H1 (cell line): ENCODE data around the gene AIDA. TPM values are rescaled to one million over a fixed set of nuclear protein-coding genes. Genes with fewer than 3 reads are reported as not detected.
"Not testable (repeated sequence)": the region's sequence is repeated elsewhere in the genome, so short reads cannot be mapped to it uniquely, and the experiment has no call there.

Experiments
- CTCF ChIA-PET: fragments of 300-600 bp; sonication (Branson Sonifier 250); formaldehyde crosslinking; loops from one replicate; lab custom pipeline; 2021; ENCODE audit not compliant: partially characterized antibody; lab: Charles Lee
- POLR2A ChIA-PET: fragments of 300-600 bp; sonication (Branson Sonifier 250); formaldehyde crosslinking; loops from one replicate; lab custom pipeline; 2021; ENCODE audit warnings: inconsistent platforms; ENCODE audit not compliant: partially characterized antibody; lab: Charles Lee
- DNase-seq, 2 experiments: peaks; one replicate each; pipeline versions ENCODE4 v3.0.0 to v3.0.0-alpha.2; 2010 to 2022; ENCODE audit warnings: low spot score in 2 of 2, low read depth in 1 of 2, mixed read lengths in 1 of 2
- FAIRE-seq: peaks from 2 replicates; lab custom pipeline; 2011; peaks lifted over from hg19 to GRCh38; lab: Jason Lieb, UNC
- H2AFZ ChIP-seq: 2 replicates; pipeline ENCODE4 v1.8.1; 2012; ENCODE audit warnings: low read length, inconsistent platforms
- H2AK5ac ChIP-seq: 2 replicates; pipeline ENCODE4 v1.6.1; 2013; ENCODE audit warnings: low read depth, low read length
- H2BK120ac ChIP-seq: replicated peaks from 2 replicates; pipeline ENCODE3; 2013; ENCODE audit warnings: low read depth, low read length, inconsistent platforms
- H2BK12ac ChIP-seq: 2 replicates; pipeline ENCODE4 v1.6.1; 2013; ENCODE audit warnings: low read depth, low read length
- H2BK15ac ChIP-seq: 2 replicates; pipeline ENCODE4 v1.6.1; 2013; ENCODE audit warnings: low read length
- H2BK20ac ChIP-seq: 2 replicates; pipeline ENCODE4 v1.6.1; 2013; ENCODE audit warnings: low read length
- H2BK5ac ChIP-seq: 2 replicates; pipeline ENCODE4 v1.6.1; 2013; ENCODE audit warnings: low read depth, low read length
- H3K14ac ChIP-seq: 2 replicates; pipeline ENCODE4 v1.6.1; 2013; ENCODE audit warnings: inconsistent platforms; ENCODE audit not compliant: insufficient read length
- H3K18ac ChIP-seq: 2 replicates; pipeline ENCODE4 v1.6.1; 2013; ENCODE audit warnings: low read length; ENCODE audit errors: extremely low read depth
- H3K23ac ChIP-seq: 2 replicates; pipeline ENCODE4 v1.6.1; 2013; ENCODE audit warnings: inconsistent platforms; ENCODE audit not compliant: insufficient read length
- H3K23me2 ChIP-seq: 2 replicates; pipeline ENCODE4 v1.6.1; 2013; ENCODE audit warnings: low read depth, low read length
- H3K27ac ChIP-seq: 2 replicates; pipeline ENCODE4 v1.6.1; 2011; ENCODE audit warnings: low read depth, low read length, inconsistent platforms
- H3K27me3 ChIP-seq, 4 experiments: replicated peaks in 1 of 4; 1 replicate in 1 of 4; 2 replicates in 3 of 4; pipeline versions ENCODE4 v1.6.1 to v1.8.1; 2011 to 2013; ENCODE audit warnings: low read length in 3 of 4, mild to moderate bottlenecking in 3 of 4, inconsistent platforms in 2 of 4, mixed read lengths in 2 of 4, moderate library complexity in 1 of 4; ENCODE audit not compliant: control insufficient read depth in 3 of 4, insufficient read depth in 3 of 4; ENCODE audit errors: extremely low read depth in 1 of 4
- H3K36me3 ChIP-seq, 4 experiments: 2 replicates each; pipeline versions ENCODE4 v1.6.1 to v1.8.1; 2011 to 2013; ENCODE audit warnings: mild to moderate bottlenecking in 4 of 4, low read length in 3 of 4, moderate library complexity in 2 of 4, control low read depth in 1 of 4, inconsistent platforms in 1 of 4; ENCODE audit not compliant: insufficient read depth in 4 of 4, control insufficient read depth in 2 of 4
- H3K4ac ChIP-seq: replicated peaks from 2 replicates; pipeline ENCODE3; 2013; ENCODE audit warnings: low read length, low read depth, mixed read lengths, inconsistent platforms; ENCODE audit not compliant: insufficient read length
- H3K4me1 ChIP-seq, 4 experiments: replicated peaks in 1 of 4; 1 replicate in 1 of 4; 2 replicates in 3 of 4; pipeline versions ENCODE4 v1.6.1 to v1.8.1; 2011 to 2013; ENCODE audit warnings: low read length in 3 of 4, inconsistent platforms in 2 of 4, mixed read lengths in 1 of 4; ENCODE audit not compliant: insufficient read depth in 4 of 4, control insufficient read depth in 3 of 4
- H3K4me2 ChIP-seq, 2 experiments: 2 replicates each; pipeline versions ENCODE4 v1.6.1 to v1.8.1; 2011 to 2013; ENCODE audit warnings: low read depth in 2 of 2, low read length in 2 of 2, control low read depth in 1 of 2, inconsistent platforms in 1 of 2, mild to moderate bottlenecking in 1 of 2; ENCODE audit not compliant: insufficient read depth in 1 of 2
- H3K4me3 ChIP-seq, 4 experiments: fragments of 200-600, 300-600 bp in 1 of 4; sonication (generic), shearing (Covaris generic), sonication (Bioruptor Twin) in 1 of 4; 2 replicates each; pipeline versions ENCODE4 v1.5.1 to v1.8.1; 2011 to 2016; ENCODE audit warnings: low read length in 4 of 4, low read depth in 3 of 4, control low read depth in 2 of 4, inconsistent platforms in 2 of 4, mild to moderate bottlenecking in 2 of 4, mixed read lengths in 1 of 4, moderate library complexity in 1 of 4; ENCODE audit not compliant: insufficient read depth in 2 of 4; ENCODE audit errors: extremely low read depth in 1 of 4
- H3K56ac ChIP-seq: replicated peaks from 2 replicates; pipeline ENCODE3; 2013; ENCODE audit warnings: low read depth, mild to moderate bottlenecking, mixed read lengths, low read length, inconsistent platforms; ENCODE audit not compliant: insufficient read length
- H3K79me1 ChIP-seq: 2 replicates; pipeline ENCODE4 v1.6.1; 2013; ENCODE audit warnings: low read depth, low read length, control low read depth
- H3K79me2 ChIP-seq, 2 experiments: 2 replicates each; pipeline versions ENCODE4 v1.6.1 to v1.8.1; 2012 to 2013; ENCODE audit warnings: low read length in 2 of 2, mild to moderate bottlenecking in 2 of 2, inconsistent platforms in 1 of 2; ENCODE audit not compliant: insufficient read depth in 2 of 2, control insufficient read depth in 1 of 2
- H3K9ac ChIP-seq, 4 experiments: replicated peaks in 1 of 4; 1 replicate in 1 of 4; 2 replicates in 3 of 4; pipeline versions ENCODE4 v1.6.1 to v1.8.1; 2011 to 2013; ENCODE audit warnings: low read depth in 3 of 4, low read length in 3 of 4, control low read depth in 2 of 4, mild to moderate bottlenecking in 2 of 4, moderate library complexity in 2 of 4, inconsistent platforms in 1 of 4; ENCODE audit errors: extremely low read depth in 1 of 4
- H3K9me3 ChIP-seq, 2 experiments: 2 replicates each; pipeline versions ENCODE4 v1.6.1 to v1.8.1; 2012 to 2013; ENCODE audit warnings: mild to moderate bottlenecking in 2 of 2, moderate library complexity in 2 of 2, control low read depth in 1 of 2, inconsistent platforms in 1 of 2, low read depth in 1 of 2, low read length in 1 of 2, mixed read lengths in 1 of 2; ENCODE audit not compliant: insufficient read depth in 2 of 2
- H4K20me1 ChIP-seq, 2 experiments: replicated peaks in 1 of 2; 2 replicates each; pipeline versions ENCODE3 to v1.8.1; 2011 to 2013; ENCODE audit warnings: inconsistent platforms in 2 of 2, low read length in 2 of 2, mild to moderate bottlenecking in 1 of 2; ENCODE audit not compliant: insufficient read depth in 2 of 2, control insufficient read depth in 1 of 2
- H4K5ac ChIP-seq: 2 replicates; pipeline ENCODE4 v1.6.1; 2013; ENCODE audit warnings: low read length, low read depth, mixed read lengths, inconsistent platforms; ENCODE audit not compliant: insufficient read length
- H4K8ac ChIP-seq: 2 replicates; pipeline ENCODE4 v1.8.0; 2013; ENCODE audit warnings: mild to moderate bottlenecking, moderate library complexity, low read length, inconsistent platforms; ENCODE audit not compliant: insufficient read depth; ENCODE audit errors: extremely low read depth
- H4K91ac ChIP-seq: replicated peaks from 2 replicates; pipeline ENCODE3; 2013; ENCODE audit warnings: low read length, mixed read lengths, inconsistent platforms; ENCODE audit not compliant: insufficient read length
- WGBS, 2 experiments: shearing (Covaris generic) in 1 of 2; methylation state at CpG; one replicate each; pipeline versions ENCODE4 v1.1.6 to v1.1.7; 2013 to 2015; ENCODE audit warnings: low lambda C conversion rate in 2 of 2, mixed read lengths in 2 of 2, inconsistent platforms in 1 of 2, low coverage in 1 of 2, missing lambda C conversion rate in 1 of 2; ENCODE audit not compliant: insufficient replicate concordance in 2 of 2, insufficient coverage in 1 of 2, insufficient read length in 1 of 2; ENCODE audit errors: extremely low coverage in 1 of 2, missing lambda C conversion rate in 1 of 2; 5-methylcytosine and 5-hydroxymethylcytosine counted together
- polyA plus RNA-seq, 7 experiments: library from polyadenylated mRNA; depleted of rRNA in 3 of 7; stranded (reverse) in 5 of 7; unstranded in 2 of 7; fragments of >200 nt in 5 of 7; fragments of 200-250 nt in 2 of 7; gene quantifications; 1 replicate in 5 of 7; 2 replicates in 1 of 7; 4 replicates in 1 of 7; pipeline versions ENCODE4 v1.2.1 to v1.2.3, GENCODE V29; 2011 to 2013; ENCODE audit warnings: missing spikeins in 2 of 7, mixed read lengths in 2 of 7
- total RNA-seq: library from RNA; stranded (reverse); fragmentation: NEBNext Ultra II Directional; extraction: Animal tissue kit (Norgen Biotek cat#: 25700); gene quantifications from 2 replicates; pipeline ENCODE4 v1.2.1, GENCODE V29; 2021

AIDA gene
- total and polyA plus RNA-seq, 2 of the 8 experiments (the other 6 are each of a cell fraction or from before 2014, with no cell fraction given) = 52.5 to 103 TPM

GRCh38 chr1:222669107-222669506 is 43.2 kb downstream of the AIDA start:
- H3K9ac ChIP-seq, H3K14ac ChIP-seq, CTCF ChIA-PET, H3K4me1 ChIP-seq, H2BK120ac ChIP-seq, H3K23me2 ChIP-seq, H4K91ac ChIP-seq, H4K5ac ChIP-seq, H2BK15ac ChIP-seq, H2BK5ac ChIP-seq, H4K8ac ChIP-seq, H3K9me3 ChIP-seq, H4K20me1 ChIP-seq, FAIRE-seq, H3K4me2 ChIP-seq, H3K27me3 ChIP-seq, H2AFZ ChIP-seq, H2AK5ac ChIP-seq, DNase-seq, H2BK12ac ChIP-seq, H3K4ac ChIP-seq, POLR2A ChIA-PET, H3K18ac ChIP-seq, H3K27ac ChIP-seq, H3K4me3 ChIP-seq, H3K56ac ChIP-seq, H2BK20ac ChIP-seq, H3K79me2 ChIP-seq, H3K23ac ChIP-seq, H3K79me1 ChIP-seq: not testable (repeated sequence)
- peaks cover 7 to 59% (median 28%) of the 10 kb centered on the region in 4 experiments for H3K36me3 ChIP-seq
- 89% methylated on average over 1 of the region's 2 CpGs; no CpG with 5 or more reads in 1 of the 2 experiments for WGBS, 2 experiments

GRCh38 chr1:222668184-222668583 is 44.1 kb downstream of the AIDA start:
- H3K56ac ChIP-seq, H4K91ac ChIP-seq, H2BK120ac ChIP-seq, H3K4me3 ChIP-seq, H3K79me2 ChIP-seq, H3K18ac ChIP-seq, H3K4ac ChIP-seq, H4K8ac ChIP-seq, H2BK20ac ChIP-seq, H3K14ac ChIP-seq, H2AFZ ChIP-seq, POLR2A ChIA-PET, H2BK12ac ChIP-seq, H3K27me3 ChIP-seq, H3K27ac ChIP-seq, DNase-seq, H3K4me2 ChIP-seq, H4K5ac ChIP-seq, H4K20me1 ChIP-seq, H2BK5ac ChIP-seq, H2AK5ac ChIP-seq, H3K9ac ChIP-seq, H3K9me3 ChIP-seq, FAIRE-seq, H3K4me1 ChIP-seq, CTCF ChIA-PET, H3K79me1 ChIP-seq, H3K23me2 ChIP-seq, H2BK15ac ChIP-seq, H3K23ac ChIP-seq: not testable (repeated sequence)
- WGBS, 2 experiments = no CpG with 5 or more reads among the region's 4 CpGs
- peaks cover 11 to 68% (median 35%) of the 10 kb centered on the region in 4 experiments for H3K36me3 ChIP-seq
